ENCODE data around the gene ERCC5.

ERCC5 gene

DNA sequence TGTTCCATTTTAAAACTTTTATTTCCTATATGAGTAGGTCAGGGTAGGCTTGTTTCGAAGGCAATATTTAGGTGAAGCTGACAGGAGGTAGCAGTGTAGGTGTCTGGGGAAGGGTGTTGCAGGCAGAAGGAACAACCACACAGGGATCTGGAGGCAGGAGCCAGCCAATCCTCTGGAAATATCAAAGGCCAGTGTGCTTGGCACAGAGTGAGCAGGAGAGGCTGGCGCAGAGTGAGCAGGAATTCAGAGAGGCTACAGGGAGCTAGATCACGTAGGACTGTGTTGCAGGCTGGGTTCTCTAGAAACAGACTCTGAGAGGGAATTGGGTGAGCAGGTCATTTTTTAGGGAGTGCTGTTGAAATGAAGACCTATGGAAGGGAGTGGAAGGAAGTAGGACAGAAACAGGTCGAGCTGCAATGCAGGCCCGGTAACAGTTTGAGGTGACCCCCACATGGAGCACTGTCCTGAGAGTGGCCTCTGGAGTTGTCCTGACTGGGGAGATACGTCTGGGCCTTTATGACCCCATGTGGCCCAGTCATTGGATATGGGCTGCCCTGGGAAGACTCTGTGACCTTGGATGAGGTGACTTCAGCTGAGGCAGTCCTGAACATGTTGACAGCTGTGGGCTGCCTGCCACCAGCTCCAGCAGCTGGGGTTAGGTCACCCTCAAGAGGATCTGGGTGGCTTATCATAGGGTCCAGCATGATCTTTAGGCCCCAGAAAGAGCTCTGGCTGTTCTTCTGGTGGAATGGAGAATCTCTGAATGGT lies 51.7 kb downstream of the ERCC5 start:
- DNase-seq: no peak

- DNase-seq: no peak
Observed at GRCh38 chr13:102900193-102900608, 54.4 kb downstream of the ERCC5 start.

- no peak for DNase-seq
Observed at GRCh38 chr13:102901056-102901455, 55.2 kb downstream of the ERCC5 start.

DNA sequence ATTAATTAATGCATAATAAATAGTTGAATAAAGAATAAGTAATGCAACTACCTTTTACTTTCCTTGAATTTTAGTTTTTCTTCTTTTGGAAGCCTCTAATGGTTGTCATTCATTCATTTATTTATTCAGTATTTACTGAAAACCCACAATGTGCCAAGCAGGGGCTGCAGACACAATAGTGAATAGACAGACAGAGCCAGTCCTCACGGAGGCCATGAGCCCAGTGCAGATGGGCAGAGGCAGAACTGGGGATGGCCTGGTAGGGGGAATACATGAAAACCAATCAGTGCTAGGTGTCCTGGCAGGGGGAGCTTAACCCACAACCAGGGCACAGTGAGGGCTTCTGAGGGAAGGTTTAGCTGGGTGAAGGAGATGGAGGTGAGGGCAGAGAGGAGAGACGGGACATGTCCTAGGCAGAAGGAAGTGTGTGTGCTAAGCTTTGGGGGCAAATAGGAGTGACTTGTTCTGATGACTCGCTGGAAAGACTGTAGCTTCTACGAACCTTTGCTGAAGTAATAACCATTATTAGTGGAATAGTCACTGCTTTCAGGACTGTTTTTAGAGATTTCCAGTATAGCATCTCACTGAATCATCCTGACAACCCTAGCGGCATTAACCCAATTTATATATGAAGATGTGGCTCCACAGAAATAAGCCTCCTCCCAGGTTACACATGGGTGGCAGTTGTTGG lies 55.9 kb downstream of the ERCC5 start:
- no peak for DNase-seq

DNA sequence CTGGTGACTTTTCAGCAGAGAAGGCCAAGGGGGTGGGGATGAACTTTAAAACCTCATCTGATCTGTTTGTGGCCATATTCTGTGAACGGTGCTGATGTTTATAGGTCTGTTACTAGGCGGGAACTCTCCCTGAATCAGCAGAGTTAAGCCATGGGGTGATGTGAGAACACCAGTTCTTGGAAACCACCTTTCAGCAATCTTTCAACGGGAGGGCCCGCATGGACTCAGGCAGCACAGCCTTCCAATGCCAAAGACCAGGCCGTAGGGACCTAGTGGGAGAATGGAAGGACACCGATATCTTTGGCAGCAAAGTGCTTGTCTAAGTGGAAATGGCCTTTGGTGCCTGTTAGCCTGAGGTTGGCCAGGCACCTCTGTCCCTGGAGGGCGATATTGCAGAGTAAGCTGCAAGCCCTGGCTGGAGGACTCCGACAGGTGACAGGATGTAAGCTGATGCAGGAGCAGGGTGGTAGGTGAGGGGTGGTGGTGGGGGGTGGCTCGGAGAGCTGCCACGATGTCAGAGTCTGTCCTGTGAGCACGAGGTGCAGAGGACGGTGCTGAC lies 57.0 kb downstream of the ERCC5 start:
- DNase-seq: no peak

DNA sequence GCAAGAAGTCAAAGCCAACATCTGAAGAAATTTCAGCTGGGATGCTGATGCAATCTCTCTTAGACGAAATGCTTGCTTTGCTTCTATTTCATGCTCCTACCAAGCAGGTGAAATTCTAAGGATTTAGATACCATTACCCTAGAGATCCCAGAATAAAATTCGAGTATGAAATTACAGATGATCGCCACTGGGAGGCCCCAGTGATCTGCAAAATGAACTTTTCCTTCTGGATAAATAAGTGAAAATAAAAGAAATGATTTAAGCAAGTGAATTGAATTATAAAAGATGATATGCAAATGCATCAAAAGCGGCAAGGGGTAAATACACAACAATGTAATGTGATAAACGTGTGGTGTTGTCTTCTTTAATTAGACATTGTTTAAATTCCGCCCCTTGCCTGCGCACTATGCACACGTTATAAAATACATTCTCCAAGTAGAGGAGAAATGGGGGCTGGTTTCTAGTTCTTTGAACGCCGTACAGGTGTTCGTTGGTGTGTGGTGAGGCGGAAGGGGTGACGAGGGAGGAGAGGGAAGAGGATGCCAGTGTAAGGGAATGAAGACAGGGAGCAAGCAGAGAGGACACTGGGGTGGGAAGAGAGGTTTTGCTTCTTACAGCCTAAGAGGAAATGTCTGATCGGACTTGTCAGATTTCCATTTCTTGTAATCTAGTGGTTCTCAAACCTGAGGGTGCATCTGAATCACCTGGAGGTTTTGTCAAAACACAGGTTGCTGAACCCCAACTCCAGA lies 58.0 kb downstream of the ERCC5 start:
- DNase-seq: no peak

DNA sequence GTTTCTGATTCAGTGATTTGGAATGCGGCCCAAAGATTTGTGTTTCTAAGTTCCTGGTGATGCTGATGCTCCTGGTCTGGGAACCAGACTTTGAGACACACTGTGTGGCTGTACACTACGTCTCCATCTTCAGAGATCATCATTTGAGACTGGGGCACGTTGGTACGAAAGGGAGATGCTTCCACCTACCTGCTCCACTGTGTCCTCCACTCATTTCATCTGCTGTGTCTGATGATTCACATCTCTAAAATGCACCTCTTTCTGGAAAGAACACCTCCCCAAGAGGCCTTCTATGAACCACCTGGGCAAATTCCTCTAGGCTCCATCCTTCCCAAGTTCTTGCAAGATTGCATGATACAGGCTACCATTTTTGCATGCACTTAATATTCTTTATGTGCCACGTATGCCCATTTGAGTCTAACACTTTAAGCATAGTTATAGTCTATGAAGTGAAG lies 58.6 kb downstream of the ERCC5 start:
- DNase-seq: no peak

GRCh38 chr13:102905905-102906771 lies 60.3 kb downstream of the ERCC5 start:
- DNase-seq: no peak

GRCh38 chr13:102907016-102907756 lies 61.4 kb downstream of the ERCC5 start:
- no peak for DNase-seq

GRCh38 chr13:102907886-102908515 lies 62.2 kb downstream of the ERCC5 start:
- DNase-seq: no peak

GRCh38 chr13:102909971-102910370 lies 64.1 kb downstream of the ERCC5 start:
- DNase-seq: no peak

DNA sequence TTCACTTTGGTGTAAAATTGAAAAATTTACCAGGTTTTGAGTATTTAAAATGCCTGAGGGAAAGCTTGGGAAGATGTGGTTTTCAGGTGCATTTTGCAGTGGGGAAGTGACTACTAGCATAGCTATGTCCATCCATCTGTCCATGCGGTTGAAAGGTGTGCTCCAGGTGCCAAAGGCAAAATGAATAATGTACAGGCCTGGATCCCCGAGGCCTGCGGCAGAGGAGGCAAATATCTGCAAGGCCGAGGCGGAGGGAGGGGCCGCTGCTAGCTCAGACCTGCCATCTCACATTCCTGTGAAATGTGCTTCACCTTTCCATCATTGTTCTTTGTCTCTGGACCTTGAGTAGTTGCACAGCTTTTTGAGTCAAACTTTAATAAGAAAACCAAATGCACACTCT lies 65.5 kb downstream of the ERCC5 start:
- DNase-seq: no peak

GRCh38 chr13:102912599-102912998 lies 66.8 kb downstream of the ERCC5 start:
- DNase-seq: no peak

DNA sequence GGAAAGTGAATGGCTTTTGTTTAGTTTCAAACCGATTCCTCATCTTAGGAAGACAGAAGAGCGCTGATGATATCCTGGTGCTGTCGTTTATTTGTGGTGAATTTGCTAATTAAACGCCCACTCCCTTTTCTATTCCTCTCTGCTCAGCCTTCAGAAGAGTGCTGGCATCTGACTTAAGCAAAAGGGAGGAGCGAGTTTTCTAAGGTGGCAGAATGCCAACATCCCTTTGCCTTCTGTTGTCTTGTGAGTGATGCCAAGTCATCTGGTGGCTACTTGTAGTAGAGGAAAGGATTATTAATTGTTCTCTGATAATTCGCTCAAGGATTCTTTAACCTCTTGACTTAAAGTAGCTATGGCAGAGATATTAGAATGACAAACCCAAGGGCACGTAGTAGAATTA lies 68.1 kb downstream of the ERCC5 start:
- DNase-seq: no peak

- no peak for DNase-seq
Observed at GRCh38 chr13:102914339-102914930, 68.6 kb downstream of the ERCC5 start.

- no peak for DNase-seq
Observed at GRCh38 chr13:102915393-102915930, 69.6 kb downstream of the ERCC5 start.

- DNase-seq: no peak
Observed at GRCh38 chr13:102917019-102917418, 71.2 kb downstream of the ERCC5 start.

GRCh38 chr13:102922184-102922583 lies 76.4 kb downstream of the ERCC5 start:
- DNase-seq: no peak
